Gastrocnemius medialis (tissue), 4 donors: ENCODE measurements around the gene GRM5.
"Not testable (repeated sequence)": the region's sequence is repeated elsewhere in the genome, so short reads cannot be mapped to it uniquely, and the experiment has no call there.

Experiments
- CTCF ChIP-seq, 5 experiments: fragments of 450-650 bp in 3 of 5; fragments of 200-600 bp in 2 of 5; sonication (generic) in 2 of 5; IDR thresholded peaks in 4 of 5; conservative IDR thresholded peaks in 1 of 5; 1 replicate in 4 of 5; 2 replicates in 1 of 5; pipeline ENCODE4 v1.5.1; 2016 to 2019; ENCODE audit warnings: antibody characterized with exemption in 5 of 5, mild to moderate bottlenecking in 3 of 5, moderate library complexity in 3 of 5
- POLR2A ChIP-seq, 2 donors: fragments of 450-650 bp; IDR thresholded peaks; one replicate each; pipeline ENCODE4 v1.6.1; 2017; ENCODE audit warnings: antibody characterized with exemption in 2 of 2, mild to moderate bottlenecking in 2 of 2, moderate library complexity in 2 of 2

- not testable (repeated sequence) for TF ChIP-seq CTCF (IDR thresholded peaks at IDR 0.05 in 4 of 5, conservative IDR thresholded peaks at IDR 0.05 in 1 of 5); POLR2A (IDR thresholded peaks at IDR 0.05)
Measured at GRCh38 chr11:89062771-89063298, 2.9 kb downstream of the GRM5 start.
